Activated CD4-positive, alpha-beta T cell treated with anti-CD3 and anti-CD28 coated beads, Interleukin-10, Interleukin-2, amounts not matched to agents 100 ng/mL and 50 ng/mL, durations not matched to agents 16 hours and 8 hours (primary cell): ENCODE measurements around the gene PEMT.

ENCODE experiments used
- DNase-seq: peaks from one replicate; pipeline ENCODE4 v3.0.0-alpha.2; 2020

Gene PEMT

GRCh38 chr17:17605083-17605728 lies 13.7 kb upstream of the PEMT start:
- no peak for DNase-seq

GRCh38 chr17:17603895-17604225 lies 12.4 kb upstream of the PEMT start:
- no peak for DNase-seq

DNA sequence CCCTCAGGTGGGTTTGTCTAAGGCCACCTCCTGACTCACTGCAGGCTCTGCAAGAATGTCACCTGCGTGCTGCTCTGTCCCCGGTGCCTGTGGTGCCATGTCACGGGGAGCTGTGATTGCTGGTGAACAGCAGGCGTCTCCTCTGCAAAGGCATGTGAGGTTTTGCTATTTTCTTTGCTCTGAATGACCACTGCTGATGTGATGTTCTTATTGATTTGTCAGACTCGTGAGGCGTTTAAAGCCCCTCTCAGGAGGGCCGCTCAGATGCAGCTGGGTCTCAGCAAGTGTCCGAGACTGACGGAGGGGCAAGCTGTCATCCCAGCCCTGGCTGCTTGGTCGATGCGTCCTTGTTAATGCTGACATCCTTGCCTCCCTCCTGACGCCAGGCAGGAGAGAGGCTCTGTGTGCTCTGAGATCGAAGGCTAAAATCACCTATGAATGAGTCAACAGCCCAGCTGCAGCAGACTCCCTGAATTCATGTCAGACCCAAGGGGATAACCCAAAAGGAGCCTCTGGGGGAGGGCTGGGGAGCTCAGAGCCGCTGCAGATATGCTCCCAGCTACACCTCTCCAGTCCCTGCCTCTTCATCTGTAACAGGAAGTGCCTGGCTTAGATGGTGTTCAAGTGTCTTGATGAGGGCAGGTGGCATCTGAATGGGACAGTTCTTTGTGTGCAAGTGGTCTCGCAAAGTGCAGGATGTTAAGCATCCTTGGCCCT lies 11.8 kb upstream of the PEMT start:
- no peak for DNase-seq

- no peak for DNase-seq
Measured at GRCh38 chr17:17599965-17600364, 8.5 kb upstream of the PEMT start.

DNA sequence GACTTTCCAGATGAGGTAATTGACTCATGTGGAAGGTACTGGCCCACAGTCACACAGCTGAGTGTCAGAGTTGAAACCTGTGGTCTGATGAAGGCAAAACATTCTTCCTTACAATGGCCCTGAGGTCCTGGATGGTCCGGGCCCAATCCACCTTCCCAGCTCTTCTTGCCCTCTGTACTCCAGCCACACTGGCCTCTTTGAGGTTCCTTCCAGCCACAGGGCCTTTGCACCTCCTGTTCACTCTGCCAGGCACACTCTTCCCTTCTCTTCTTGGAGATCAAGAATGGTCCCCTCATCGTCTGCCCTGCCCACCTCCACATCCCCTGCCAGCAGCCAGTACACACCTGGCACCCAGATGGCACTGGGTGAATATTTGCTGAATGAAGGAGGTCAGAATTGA lies 6.5 kb upstream of the PEMT start:
- no peak for DNase-seq

DNA sequence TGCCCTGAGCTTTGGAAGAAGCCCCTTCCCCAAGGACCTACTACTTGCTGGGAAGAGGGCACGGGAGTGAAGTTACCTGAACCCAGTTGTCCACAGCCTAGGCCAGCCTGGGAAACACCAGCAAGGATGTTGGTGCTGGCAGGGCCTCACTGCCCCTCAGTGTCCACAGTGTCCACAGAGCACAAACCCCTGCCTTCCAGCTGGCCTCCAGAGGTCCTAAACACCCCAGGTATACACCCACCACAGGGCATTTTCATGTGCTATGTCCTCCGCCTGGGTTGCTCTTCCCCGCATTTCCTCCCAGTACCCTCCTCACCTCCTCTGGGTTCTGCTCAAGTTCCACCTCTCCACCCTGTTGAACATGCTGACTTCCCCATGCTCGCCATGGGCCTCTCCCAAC lies 4.2 kb upstream of the PEMT start:
- DNase-seq: no peak

DNA sequence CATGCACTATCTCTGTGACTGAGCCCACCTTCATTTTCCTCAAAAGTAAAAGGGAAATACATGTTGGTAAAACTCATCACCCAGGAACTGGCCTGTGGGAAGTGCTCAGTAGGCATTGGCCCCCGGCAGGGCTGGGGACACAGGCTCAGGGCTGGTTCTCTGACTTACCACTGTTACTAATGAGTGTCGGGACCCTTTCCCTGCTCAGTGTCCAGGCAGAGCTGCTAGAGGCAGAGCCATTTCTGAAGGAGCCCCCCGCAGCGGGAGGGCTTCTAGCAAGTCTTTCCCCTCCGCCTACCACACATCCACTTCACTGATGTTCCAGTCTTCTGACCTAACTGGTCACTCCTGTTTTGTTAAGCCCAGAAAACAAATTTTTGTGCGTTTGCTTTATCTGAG lies 1.7 kb upstream of the PEMT start:
- no peak for DNase-seq

DNA sequence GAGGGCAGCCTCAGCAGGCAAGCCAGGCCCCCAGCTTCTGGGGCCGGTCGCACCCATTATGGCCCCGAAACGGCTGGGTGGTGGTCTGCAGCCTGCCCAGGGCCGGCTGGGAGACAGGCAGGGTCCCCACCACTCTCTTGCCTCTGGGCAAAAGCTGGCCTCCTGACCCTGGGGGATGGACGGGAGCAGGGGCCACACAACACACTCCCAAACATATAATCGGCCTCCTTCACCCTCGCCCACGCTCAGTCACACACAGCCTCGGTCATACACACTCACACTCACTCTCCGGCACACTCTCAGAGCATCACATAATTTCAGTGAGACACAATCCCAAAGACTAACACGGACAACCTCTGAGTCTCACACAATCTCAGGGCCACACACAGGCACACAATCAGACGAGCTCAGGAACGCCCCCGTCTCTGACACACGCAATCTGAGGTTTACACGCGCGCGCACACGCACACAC lies 589 bp downstream of the PEMT start:
- DNase-seq: no peak

DNA sequence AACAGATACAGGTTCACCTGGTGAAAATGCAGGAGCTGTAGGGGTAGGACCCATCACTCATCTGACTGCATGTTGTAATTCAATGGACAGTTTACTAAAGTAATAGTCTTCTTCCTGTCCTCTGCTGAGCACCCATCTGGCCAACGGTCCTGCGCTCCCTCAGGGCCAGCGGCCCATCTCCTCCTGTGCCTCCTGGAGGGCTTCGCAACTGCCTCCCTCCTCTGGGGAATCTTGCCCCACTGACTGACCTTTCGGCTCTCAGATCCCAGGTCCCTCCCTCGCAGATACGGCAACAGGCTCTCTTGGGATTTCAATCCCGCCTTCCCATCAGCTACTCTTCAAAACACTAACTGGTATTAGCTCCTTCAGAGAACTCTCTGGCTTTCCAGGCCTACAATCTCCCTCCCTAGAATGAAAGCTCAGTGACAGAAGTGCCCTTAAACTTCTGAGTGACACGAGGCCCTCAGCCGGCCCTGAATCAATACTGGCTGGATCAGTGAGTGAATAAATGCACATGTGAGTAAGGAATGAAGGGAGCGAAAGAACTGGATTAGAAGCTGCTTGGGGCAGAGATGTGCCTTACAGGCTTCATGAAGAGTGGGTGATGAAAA lies 1.3 kb downstream of the PEMT start:
- DNase-seq: no peak

DNA sequence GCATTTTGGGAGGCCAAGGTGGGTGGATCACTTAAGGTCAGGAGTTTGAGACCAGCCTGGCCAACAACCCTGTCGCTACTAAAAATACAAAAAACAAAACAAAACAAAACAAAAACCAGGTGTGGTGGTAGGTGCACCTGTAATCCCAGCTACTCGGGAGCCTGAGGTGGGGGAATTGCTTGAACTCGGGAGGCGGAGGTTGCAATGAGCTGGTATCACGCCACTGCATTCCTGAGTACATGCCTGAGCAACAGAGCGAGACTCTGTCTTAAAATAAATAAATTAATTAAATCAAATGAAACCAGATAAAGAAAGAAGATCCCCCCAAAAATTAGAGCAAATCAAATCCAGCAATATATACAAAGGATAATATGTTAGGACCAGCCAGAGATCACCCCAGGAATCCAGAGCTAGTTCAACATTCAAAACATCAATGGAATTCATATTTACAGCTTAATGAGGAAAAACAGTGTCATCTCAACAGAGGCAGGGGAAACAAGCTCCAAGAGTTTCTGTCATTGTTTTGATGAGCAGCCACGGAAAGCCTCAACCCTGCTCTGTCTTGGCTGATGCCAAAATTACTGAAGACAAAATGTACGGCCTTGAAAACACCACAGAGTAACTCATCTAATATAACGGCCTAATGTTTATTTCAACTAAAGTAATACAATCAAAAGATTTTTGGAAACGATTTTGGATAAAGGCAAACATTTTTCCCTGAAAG lies 3.7 kb downstream of the PEMT start:
- DNase-seq: no peak

DNA sequence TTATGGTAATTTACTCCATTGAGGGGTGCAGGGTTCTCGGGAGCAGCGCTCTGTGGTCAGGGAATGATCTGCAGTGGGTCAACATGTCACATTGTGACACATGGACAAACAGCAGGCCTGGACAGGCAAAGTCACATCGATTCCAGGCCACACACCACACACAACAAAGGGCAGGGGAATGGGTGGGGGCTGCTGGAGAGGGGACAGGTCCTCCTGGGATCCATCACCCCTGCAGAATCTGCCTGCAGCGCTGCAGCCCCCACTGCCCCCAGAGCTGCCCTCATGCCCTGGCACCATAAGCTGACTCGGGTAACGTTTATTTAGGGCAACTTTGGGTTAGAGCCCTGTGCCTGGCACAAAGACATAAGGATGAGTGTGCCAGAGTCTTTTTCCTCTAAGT lies 9.1 kb downstream of the PEMT start:
- DNase-seq: no peak

DNA sequence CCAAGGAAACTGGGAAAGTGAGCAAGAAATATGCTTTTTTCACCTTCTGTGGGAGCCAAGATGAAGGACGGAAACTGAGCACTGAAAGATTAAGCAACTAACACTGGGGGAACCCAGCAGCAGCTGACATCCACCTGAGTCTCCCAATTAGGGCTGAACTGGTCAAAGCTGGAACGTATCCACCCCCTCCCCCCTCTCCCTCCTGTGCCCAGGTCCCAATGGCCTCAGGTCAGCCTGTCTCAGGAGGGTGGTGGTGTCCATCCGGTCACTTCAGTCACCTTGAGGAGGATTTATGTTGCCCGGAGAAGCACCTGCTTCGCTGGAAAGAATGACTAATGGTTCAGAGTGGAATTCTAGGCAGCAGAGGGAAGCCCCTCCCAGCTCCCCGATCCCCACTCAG lies 10.0 kb downstream of the PEMT start:
- DNase-seq: no peak

DNA sequence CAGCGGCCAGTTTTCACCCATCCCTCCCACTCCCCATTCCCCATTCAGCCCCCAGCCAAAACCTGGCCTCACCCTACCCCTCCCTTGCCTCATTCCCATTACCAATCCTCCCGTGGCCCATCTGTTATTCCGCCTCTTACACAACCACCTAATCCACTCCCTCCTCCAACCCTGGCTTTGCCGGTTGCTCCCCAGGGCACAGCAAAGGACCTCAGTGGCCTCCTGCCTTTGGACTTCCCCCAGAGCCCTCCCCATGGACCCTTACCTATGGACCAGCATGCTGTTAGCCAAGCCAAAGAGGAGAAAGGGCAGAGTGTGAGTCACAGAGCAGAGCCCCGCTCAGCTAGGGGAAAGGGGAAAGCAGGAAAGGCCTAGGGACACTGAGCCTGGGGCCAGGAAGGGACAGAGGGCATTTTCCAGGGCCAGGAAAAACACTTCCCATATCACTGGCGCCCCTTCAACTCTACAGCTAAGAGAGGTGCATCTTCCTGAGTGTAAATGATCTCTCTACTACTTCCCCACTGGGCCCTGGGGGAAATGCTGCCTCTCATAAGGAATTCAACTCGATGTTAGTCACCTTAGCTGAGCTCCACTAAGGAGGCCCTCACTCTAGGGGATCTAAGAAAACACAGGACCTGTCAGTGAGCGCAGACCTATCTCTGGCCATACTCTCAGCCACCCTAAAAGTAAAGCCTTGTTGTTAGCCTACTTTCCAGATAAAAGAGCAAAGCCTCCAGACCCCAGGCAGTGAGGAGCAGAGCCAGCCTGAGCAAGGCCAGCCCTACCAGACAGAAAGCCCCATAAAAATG lies 10.6 kb downstream of the PEMT start:
- DNase-seq: no peak

DNA sequence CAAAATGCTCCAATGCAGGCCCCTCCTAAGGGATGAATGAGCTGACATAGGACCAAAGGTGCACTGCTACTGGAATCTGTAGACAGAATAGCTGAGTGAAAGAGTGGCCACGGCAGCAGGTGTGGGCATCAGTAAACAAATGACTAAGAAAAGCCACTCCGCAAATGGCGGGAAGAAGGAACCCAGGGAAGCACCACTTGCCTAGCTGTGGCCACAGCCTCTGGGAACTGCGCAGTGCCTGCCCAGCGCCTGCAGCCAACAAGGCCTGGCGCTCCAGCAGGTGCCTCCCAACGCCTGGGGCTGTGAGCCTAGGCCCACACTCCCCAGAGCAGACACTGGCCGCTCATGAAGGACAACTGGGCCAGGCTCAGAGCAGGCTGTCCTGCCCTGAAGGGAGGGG lies 11.8 kb downstream of the PEMT start:
- DNase-seq: no peak

GRCh38 chr17:17577373-17577772 lies 14.1 kb downstream of the PEMT start:
- no peak for DNase-seq

GRCh38 chr17:17576772-17577234 lies 14.7 kb downstream of the PEMT start:
- DNase-seq: no peak

DNA sequence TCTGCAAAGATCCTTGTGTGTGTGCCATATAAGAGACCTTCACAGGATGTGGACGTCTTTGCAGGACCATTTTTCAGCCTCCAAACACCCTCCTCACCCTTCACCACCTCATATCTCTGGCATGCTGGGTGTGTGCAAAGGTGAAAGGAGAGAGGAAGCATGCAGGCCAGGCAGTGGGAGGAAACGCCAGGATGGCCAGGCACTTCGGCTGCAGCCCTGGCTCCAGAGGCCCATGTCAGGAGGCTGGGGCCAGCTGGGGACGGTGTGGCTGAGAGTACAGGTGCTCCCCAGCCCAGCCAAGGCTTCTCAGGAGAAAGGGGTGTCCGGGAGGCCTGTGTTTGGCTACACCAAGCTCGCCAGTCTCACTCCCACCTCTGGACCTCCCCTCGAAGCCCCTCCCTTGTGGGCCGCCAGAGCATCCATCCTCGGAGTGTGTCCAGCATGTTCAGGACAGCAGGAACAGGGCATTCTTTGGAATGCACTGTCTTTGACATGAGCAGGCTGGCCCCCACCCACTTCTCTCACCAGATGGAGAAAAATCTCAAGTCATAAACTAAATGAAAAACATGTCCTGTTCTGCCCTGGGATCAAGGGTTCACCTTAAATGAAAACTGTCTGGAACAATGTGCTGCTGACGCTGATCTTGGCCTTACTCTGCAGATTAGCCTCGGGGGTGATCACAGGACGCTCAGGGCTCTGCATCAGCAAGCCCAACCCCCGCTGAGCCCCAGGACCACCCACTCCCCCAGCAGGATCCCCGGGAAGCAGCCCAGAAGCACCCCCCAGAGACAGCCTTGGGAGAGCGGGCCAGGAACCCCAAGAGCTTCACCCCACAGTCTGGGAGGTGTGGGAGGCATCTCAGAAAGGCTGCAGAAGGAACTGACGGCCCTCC lies 15.9 kb downstream of the PEMT start:
- no peak for DNase-seq

GRCh38 chr17:17573912-17574311 lies 17.6 kb downstream of the PEMT start:
- DNase-seq: no peak

DNA sequence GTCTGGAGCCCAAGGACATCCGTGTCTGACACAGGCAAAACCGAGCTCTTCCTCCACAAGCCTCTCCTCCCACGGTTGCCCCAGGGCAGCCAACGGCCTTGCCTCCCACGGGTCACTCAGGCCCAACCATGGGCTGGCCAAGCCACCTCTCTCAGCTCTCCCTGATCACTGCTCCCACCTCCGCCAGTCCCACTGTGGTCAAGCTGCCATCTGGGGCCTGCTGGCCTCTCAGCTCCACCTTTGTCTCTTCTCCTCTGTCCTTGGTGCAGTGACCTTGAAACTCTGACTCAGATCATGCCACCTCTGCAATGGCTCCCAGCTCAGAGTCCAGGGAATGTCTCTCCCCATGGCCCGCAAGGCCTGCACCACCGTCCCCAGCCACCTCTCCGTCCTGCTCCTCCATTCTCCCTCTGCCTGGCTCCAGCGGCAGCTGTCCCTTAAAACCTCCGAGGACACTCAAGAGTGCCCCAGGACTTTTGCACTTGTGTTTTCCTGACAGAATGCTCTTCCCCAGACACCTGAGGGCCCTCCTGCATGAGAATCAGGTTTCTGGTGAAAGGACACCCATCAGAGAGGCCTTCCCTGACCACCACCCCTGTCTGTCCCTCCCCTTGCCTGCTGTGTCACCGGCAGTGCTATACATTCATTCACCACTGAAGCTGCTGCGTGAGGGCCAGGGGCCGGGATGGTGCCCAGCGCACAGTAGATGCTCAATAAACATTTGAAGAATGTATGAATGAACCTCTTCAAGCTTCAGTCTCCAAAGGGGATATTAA lies 19.3 kb downstream of the PEMT start:
- DNase-seq: no peak

GRCh38 chr17:17570798-17571716 lies 20.5 kb downstream of the PEMT start:
- no peak for DNase-seq
